ENCODE results near the gene SMO. TPM values are rescaled to one million over a fixed set of nuclear protein-coding genes. Genes with fewer than 3 reads are reported as not detected.

The SMO gene
- total and polyA plus RNA-seq, 2 donors (not counting 3 experiments of a cell fraction or from before 2014, with no cell fraction given): 13.2 to 16.5 TPM

DNA sequence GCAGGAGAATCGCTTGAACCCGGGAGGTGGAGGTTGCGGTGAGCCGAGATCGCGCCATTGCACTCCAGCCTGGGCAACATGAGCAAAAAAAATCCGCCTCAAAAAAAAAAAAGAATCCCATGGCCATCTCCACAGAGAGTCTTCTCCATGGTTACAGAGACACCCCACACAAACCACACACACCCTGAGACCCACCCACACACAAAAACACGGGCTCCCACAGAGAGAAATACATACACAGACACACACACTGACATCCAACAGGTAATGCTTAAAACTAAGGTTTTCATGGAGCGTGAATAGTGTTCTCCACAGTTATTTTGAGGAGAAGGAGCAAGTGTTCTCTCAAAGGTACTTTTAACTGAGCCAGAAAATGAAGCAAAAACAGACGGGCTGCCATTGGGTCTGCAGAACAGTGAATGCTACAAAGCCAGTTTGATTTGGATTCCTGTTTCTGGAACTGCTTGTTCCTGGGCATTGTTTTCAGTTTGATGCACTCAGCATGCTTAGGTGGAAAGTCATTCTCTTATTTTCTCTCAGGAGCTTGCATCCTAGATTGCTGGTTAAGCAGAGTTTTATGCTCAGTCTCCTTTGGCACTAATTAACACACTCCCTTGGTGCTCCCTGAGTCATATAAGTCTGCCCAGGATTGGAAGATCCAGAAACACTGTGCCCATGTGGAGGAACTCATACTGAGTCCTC is 51.8 kb downstream of the SMO start:
- ChIA-PET POLR2A (no interaction called here), CTCF (interaction anchor here (1.0 kb wide), 1 partner anchor 58 kb away, joined by 3 read pairs; no protein-coding TSS in a partner anchor)
- no peaks in the 10 kb centered on the region for H3K36me3 ChIP-seq (ENCODE audit: control insufficient read depth in 2 of 2, extremely low read depth in 1 of 2, insufficient read depth in 2 of 2, low read length in 2 of 2)
- H3K9ac ChIP-seq (replicated peaks; ENCODE audit: extremely low read depth, insufficient read depth, low read length): no peak overlapping the region
- no TSS peak for BruUV-seq (replicated peaks)
- intact Hi-C loops (cut with micrococcal nuclease): no loop called here
- no peaks in the 10 kb centered on the region for H3K9me1 ChIP-seq (replicated peaks; ENCODE audit: control insufficient read depth, extremely low read depth, insufficient read depth, low read length)
- no peak for TF ChIP-seq JUN (IDR thresholded peaks at IDR 0.05; ENCODE audit: borderline replicate concordance, insufficient read depth, insufficient read length, low read depth)
- no peak for TF ChIP-seq MYC (IDR thresholded peaks at IDR 0.05; ENCODE audit: low read depth, low read length)
- TF ChIP-seq, protein P1, sequence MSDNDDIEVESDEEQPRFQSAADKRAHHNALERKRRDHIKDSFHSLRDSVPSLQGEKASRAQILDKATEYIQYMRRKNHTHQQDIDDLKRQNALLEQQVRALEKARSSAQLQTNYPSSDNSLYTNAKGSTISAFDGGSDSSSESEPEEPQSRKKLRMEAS (IDR thresholded peaks at IDR 0.05; ENCODE audit: insufficient read depth, insufficient read length): no peak
- H4K20me1 ChIP-seq (replicated peaks; ENCODE audit: control insufficient read depth, extremely low read depth, insufficient read depth, low read length): no peaks in the 10 kb centered on the region
- H3K4me3 ChIP-seq (replicated peaks in 1 of 3; ENCODE audit: insufficient read depth in 1 of 3, low read depth in 1 of 3, low read length in 3 of 3): no peak overlapping the region
- H3K79me2 ChIP-seq (ENCODE audit: control insufficient read depth, insufficient read depth, low read length): no peaks in the 10 kb centered on the region
- no peak overlapping the region for H3K27ac ChIP-seq (ENCODE audit: insufficient read depth, low read depth, low read length)
- H2AFZ ChIP-seq (ENCODE audit: low read depth, low read length): no peak overlapping the region
- H3K27me3 ChIP-seq (ENCODE audit: control insufficient read depth in 2 of 2, insufficient read depth in 2 of 2, low read length in 2 of 2): no peaks in the 10 kb centered on the region
- dilution Hi-C loops (cut with MboI; ENCODE audit: extremely low pct_ligation_motif_present, low sequenced_read_pairs): no loop called here
- DNase-seq (ENCODE audit: low read depth, low spot score) (no peak), FAIRE-seq (no peak)
- no peak overlapping the region for H3K4me2 ChIP-seq (ENCODE audit: insufficient read depth, low read length)
- no peaks in the 10 kb centered on the region for H3K4me1 ChIP-seq (ENCODE audit: control insufficient read depth, extremely low read depth, insufficient read depth, low read length)
- H3K9me3 ChIP-seq (replicated peaks; ENCODE audit: control insufficient read depth, insufficient read depth, low read length): no peaks in the 10 kb centered on the region

DNA sequence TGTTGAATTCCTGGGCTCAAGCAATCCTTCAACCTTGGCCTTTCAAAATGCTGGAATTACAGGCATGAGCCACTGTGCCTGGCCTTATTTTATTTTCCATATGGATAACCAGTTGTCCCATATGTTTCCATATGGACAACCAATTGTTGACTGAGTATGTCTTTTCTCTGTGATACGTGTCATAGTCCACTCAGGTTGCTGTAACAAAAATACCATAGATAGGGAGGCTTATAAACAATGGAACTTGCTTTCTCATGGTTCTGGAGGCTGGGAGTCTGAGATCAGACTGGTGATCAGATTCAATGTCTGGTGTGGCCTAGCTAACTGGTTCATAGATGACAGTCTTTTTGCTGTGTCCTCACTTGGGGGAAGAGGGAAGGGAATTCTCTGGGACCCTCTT is 55.8 kb downstream of the SMO start:
- H3K9me3 ChIP-seq (replicated peaks; ENCODE audit: control insufficient read depth, insufficient read depth, low read length): no peaks in the 10 kb centered on the region
- no peak overlapping the region for H3K9ac ChIP-seq (replicated peaks; ENCODE audit: extremely low read depth, insufficient read depth, low read length)
- CTCF ChIA-PET: no interaction called here
- no peaks in the 10 kb centered on the region for H3K27me3 ChIP-seq (ENCODE audit: control insufficient read depth in 2 of 2, insufficient read depth in 2 of 2, low read length in 2 of 2)
- POLR2A ChIA-PET: no interaction called here
- BruUV-seq (replicated peaks): no TSS peak
- no peak overlapping the region for H3K4me2 ChIP-seq (ENCODE audit: insufficient read depth, low read length)
- H4K20me1 ChIP-seq (replicated peaks; ENCODE audit: control insufficient read depth, extremely low read depth, insufficient read depth, low read length): no peaks in the 10 kb centered on the region
- no peak overlapping the region for H3K4me3 ChIP-seq (replicated peaks in 1 of 3; ENCODE audit: insufficient read depth in 1 of 3, low read depth in 1 of 3, low read length in 3 of 3)
- no peaks in the 10 kb centered on the region for H3K36me3 ChIP-seq (ENCODE audit: control insufficient read depth in 2 of 2, extremely low read depth in 1 of 2, insufficient read depth in 2 of 2, low read length in 2 of 2)
- TF ChIP-seq MYC (IDR thresholded peaks at IDR 0.05; ENCODE audit: low read depth, low read length): no peak
- no peak for TF ChIP-seq GATA2 (IDR thresholded peaks at IDR 0.05; ENCODE audit: insufficient read depth, insufficient read length, low read depth, low read length)
- no peak for TF ChIP-seq POLR2A (IDR thresholded peaks at IDR 0.05; ENCODE audit: low read depth, low read length)
- no peak overlapping the region for H3K27ac ChIP-seq (ENCODE audit: insufficient read depth, low read depth, low read length)
- dilution Hi-C loops (cut with MboI; ENCODE audit: extremely low pct_ligation_motif_present, low sequenced_read_pairs): no loop called here
- intact Hi-C loops (cut with micrococcal nuclease): no loop called here
- H3K9me1 ChIP-seq (replicated peaks; ENCODE audit: control insufficient read depth, extremely low read depth, insufficient read depth, low read length): no peaks in the 10 kb centered on the region
- no peaks in the 10 kb centered on the region for H3K79me2 ChIP-seq (ENCODE audit: control insufficient read depth, insufficient read depth, low read length)
- no peaks in the 10 kb centered on the region for H3K4me1 ChIP-seq (ENCODE audit: control insufficient read depth, extremely low read depth, insufficient read depth, low read length)
- H2AFZ ChIP-seq (ENCODE audit: low read depth, low read length): no peak overlapping the region
- DNase-seq (ENCODE audit: low read depth, low spot score) (no peak), FAIRE-seq (no peak)

Measured in endothelial cell of umbilical vein (primary cell).